EH (cell line): ENCODE measurements around the gene MDM2.

Source experiments
- DNase-seq: peaks from one replicate; pipeline ENCODE4 v3.0.0-alpha.2; 2015; ENCODE audit warnings: low read depth

MDM2 gene

GRCh38 chr12:68807576-68808387 lies at the start of gene MDM2:
TSS of gene MDM2 (plus strand) at chr12:68808177. CDS start at chr12:68808478, 301 bp downstream.
- DNase-seq = peak; percentile 87

GRCh38 chr12:68759852-68760251 lies 48.1 kb upstream of the MDM2 start:
- no peak for DNase-seq

- no peak for DNase-seq
Observed at GRCh38 chr12:68760806-68761441, 47.1 kb upstream of the MDM2 start.

- DNase-seq = no peak
Observed at GRCh38 chr12:68761442-68761812, 46.5 kb upstream of the MDM2 start.

GRCh38 chr12:68761901-68762630 lies 45.9 kb upstream of the MDM2 start:
- no peak for DNase-seq

- DNase-seq = no peak
Observed at GRCh38 chr12:68762691-68763090, 45.3 kb upstream of the MDM2 start.

GRCh38 chr12:68765696-68766095 lies 42.3 kb upstream of the MDM2 start:
- DNase-seq = no peak

GRCh38 chr12:68766646-68767045 lies 41.3 kb upstream of the MDM2 start:
- no peak for DNase-seq

GRCh38 chr12:68767191-68767590 lies 40.8 kb upstream of the MDM2 start:
- DNase-seq = no peak

- no peak for DNase-seq
Observed at GRCh38 chr12:68768431-68768939, 39.5 kb upstream of the MDM2 start.

- no peak for DNase-seq
Observed at GRCh38 chr12:68769941-68770340, 38.0 kb upstream of the MDM2 start.

- no peak for DNase-seq
Observed at GRCh38 chr12:68771223-68771925, 36.6 kb upstream of the MDM2 start.

GRCh38 chr12:68772714-68773113 lies 35.3 kb upstream of the MDM2 start:
- DNase-seq = no peak

GRCh38 chr12:68773582-68773981 lies 34.4 kb upstream of the MDM2 start:
- DNase-seq = no peak

GRCh38 chr12:68775121-68775630 lies 32.8 kb upstream of the MDM2 start:
- DNase-seq = no peak

- no peak for DNase-seq
Observed at GRCh38 chr12:68776976-68777610, 30.9 kb upstream of the MDM2 start.

- DNase-seq = no peak
Observed at GRCh38 chr12:68779280-68779679, 28.7 kb upstream of the MDM2 start.

- DNase-seq = no peak
Observed at GRCh38 chr12:68780731-68781130, 27.2 kb upstream of the MDM2 start.

- no peak for DNase-seq
Observed at GRCh38 chr12:68781728-68782127, 26.2 kb upstream of the MDM2 start.

GRCh38 chr12:68784015-68784414 lies 24.0 kb upstream of the MDM2 start:
- DNase-seq = no peak

- DNase-seq = no peak
Observed at GRCh38 chr12:68785358-68785757, 22.6 kb upstream of the MDM2 start.
